ENCODE results near the gene RXRA.

RXRA gene

DNA sequence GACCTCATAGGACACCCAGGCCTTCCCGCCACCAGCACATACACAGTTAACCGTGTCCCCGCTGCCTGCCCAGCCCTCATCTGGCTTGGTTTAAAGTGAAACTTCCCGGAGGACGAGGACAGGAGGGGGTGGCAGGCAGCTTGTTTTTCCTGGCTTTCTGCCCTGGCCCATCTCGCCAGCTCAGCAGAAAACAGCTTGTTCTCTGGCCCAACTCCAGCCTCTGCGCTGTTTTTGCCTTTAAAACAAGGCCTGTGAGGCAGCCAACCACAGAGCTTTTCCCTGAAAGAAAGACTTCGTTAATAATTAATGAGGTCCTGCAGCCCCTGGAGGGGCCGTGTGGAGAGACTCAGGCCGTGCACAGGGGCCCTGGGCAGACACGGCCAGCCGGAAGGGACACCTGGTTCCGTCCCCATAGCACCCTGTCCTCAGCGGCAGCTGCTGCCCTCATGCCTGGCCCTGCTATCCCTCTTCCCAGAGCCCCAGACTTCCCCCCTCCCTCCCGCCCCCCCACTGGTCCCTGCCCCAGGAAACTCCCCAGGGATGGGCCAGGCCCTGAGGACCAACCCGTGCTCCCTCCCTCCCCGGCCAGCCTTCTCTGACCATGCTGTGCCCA is 108.7 kb downstream of the RXRA start:
- DNase-seq (ENCODE audit: low read depth) = no peak

DNA sequence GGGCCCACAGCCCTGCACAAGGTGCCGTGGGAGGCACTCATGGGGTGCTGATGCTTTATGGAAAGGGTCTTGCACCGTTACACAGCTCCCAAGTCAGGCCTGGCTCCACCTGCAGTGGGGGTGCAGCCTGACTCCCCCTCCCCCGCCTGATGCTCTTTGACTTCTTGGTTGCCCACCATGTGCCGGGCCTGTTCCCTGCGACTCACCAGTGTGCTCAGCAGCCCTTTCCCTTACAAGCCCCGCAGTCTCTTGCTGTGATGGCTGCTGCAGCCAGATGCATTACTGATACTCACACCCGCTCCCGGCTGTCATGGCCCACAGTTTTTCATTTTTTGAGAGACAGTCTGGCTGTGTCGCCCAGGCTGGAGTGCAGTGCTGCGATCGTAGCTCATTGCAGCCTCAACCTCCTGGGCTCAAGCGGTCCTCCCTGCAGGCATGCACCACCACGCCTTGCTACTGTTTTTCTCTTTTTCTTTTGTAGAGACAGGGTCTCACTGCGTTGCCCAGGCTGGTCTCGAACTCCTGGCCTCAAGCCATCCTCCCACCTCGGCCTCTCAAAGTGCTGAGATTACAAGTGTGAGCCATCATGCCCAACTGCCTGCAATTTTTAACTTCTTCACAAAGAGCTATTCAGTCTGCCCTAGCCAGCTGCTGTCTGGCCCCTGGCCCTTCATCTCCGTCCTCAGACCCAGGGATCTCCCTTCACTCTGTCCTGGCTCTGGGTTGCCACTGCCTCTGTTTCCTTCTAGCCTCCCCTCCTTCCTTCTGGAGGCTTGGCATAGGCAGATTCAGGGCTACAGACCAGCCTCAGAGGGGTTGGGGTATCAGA is 109.5 kb downstream of the RXRA start:
- DNase-seq (ENCODE audit: low read depth) = no peak

DNA sequence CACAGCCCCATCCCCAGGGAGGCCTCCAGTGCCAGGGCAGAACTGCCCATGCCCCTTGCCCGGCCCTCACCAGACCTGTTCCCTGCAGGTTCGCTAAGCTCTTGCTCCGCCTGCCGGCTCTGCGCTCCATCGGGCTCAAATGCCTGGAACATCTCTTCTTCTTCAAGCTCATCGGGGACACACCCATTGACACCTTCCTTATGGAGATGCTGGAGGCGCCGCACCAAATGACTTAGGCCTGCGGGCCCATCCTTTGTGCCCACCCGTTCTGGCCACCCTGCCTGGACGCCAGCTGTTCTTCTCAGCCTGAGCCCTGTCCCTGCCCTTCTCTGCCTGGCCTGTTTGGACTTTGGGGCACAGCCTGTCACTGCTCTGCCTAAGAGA is 110.1 kb downstream of the RXRA start:
- DNase-seq (ENCODE audit: low read depth) = no peak

DNA sequence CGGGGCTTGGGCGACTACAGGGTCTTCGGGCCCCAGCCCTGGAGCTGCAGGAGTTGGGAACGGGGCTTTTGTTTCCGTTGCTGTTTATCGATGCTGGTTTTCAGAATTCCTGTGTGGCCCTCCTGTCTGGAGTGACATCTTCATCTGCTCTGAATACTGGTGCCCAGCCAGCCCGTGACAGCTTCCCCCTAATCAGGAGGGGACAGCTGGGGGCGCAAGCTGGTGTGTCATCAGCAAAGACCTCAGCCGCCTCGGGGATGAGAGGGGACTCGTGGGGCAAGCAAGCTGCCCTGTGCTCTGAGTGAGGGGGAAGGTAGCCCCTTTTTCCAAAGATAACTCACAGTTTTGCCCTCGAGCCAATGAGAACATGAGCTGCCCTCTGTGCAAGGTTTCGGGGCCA is 110.7 kb downstream of the RXRA start:
- no peak for DNase-seq (ENCODE audit: low read depth)

DNA sequence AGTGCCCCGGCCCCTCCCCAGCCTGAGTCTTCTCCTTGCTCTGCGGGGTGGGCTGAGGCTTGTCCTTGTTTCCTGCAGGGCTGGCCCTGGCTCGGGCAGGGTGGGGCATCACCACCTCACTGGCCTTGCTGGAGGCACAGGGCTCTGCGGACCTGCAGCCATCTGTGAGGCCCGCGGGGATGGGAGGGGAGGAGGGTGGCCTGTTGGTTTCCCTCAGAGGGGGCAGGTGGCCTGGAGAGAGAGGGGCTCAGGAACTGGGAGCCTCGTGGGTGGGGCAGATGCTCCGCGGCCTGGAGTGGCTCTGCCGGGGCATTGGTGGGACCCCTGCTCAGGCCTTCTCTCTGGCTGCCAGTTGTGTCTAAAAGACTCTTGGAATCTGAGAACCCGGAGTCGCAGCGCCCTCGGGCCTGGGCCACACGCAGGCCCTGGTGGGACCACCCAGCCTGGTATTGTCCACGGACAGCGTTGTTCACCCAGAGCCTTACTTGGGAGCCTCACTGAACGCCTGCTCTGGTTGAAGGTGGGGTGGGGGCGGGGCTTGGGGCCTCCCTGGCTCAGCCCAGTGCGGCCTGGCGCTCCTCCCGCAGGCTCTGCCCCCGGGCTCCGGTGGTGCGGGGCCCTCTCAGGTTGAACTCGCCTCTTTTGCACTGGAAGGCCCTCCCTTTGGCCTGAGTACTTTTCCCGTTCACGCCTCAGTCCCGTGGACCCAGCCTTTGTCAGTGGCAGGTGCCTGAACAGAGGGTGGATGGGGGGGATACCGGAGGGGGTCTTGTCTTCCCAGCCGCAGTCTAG is 111.3 kb downstream of the RXRA start:
- no peak for DNase-seq (ENCODE audit: low read depth)

DNA sequence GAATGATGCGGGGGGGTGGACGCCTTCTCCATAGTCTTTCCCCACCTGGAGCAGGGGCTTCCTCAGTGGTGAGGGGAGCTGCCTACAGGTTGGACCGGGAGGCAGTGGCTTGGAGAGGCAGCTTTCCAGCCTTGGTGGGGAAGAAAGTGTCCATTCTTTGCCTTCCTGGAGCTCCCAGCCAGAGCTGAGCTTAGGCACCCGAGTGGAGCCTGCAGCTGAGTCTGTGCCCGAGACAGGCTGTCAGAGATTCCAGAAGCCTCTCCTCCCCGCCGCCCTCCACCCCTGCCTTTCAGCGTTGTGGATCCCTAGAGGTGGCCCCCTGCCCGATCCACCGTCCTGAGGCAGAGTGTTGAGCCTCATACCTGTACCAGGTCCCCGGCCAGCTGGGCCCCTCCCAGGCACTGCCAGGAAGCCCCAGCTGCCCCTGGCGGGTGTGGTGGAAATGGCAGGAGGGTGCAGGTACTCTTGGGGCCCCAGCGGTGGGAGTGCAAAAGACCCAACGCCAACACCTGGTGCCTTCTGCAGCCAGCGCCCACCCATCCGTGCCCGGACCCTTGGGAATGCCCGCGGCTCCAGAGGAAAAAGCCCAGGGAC is 112.0 kb downstream of the RXRA start:
- no peak for DNase-seq (ENCODE audit: low read depth)

DNA sequence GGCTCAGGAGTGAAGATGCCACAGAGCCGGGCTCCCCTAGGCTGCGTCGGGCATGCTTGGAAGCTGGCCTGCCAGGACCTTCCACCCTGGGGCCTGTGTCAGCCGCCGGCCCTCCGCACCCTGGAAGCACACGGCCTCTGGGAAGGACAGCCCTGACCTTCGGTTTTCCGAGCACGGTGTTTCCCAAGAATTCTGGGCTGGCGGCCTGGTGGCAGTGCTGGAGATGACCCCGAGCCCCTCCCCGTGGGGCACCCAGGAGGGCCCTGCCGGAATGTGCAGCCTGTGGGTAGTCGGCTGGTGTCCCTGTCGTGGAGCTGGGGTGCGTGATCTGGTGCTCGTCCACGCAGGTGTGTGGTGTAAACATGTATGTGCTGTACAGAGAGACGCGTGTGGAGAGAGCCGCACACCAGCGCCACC is 113.1 kb downstream of the RXRA start:
- no peak for DNase-seq (ENCODE audit: low read depth)

DNA sequence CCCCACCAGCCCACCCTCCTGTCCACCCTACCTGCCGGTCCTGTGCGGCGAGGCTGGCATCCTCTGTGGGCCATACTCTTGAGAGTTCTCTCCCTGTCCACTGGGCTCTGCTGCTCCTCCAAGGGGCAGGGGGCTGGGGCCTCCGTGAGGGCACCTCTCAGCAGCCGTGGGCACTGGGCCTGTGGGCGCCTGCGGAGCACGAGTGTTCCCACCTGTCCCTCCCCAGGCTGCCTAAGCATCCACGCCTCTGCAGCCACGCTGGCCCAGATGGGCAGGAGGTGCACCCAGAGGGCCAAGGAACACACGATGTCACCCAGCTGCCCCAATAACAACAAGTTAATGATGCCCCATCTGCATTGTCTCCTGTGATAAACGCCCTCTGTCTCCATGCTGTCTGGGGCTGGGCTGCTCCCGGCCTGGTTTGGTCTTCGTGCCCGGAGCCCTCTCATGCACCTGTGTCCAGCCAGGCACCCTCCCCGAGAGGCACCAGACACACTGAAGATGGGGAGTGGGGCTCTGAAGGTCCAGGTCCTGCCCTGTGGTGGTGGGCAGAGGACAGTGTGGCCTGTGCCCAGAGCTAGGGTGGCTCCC is 114.5 kb downstream of the RXRA start:
- DNase-seq (ENCODE audit: low read depth) = no peak

DNA sequence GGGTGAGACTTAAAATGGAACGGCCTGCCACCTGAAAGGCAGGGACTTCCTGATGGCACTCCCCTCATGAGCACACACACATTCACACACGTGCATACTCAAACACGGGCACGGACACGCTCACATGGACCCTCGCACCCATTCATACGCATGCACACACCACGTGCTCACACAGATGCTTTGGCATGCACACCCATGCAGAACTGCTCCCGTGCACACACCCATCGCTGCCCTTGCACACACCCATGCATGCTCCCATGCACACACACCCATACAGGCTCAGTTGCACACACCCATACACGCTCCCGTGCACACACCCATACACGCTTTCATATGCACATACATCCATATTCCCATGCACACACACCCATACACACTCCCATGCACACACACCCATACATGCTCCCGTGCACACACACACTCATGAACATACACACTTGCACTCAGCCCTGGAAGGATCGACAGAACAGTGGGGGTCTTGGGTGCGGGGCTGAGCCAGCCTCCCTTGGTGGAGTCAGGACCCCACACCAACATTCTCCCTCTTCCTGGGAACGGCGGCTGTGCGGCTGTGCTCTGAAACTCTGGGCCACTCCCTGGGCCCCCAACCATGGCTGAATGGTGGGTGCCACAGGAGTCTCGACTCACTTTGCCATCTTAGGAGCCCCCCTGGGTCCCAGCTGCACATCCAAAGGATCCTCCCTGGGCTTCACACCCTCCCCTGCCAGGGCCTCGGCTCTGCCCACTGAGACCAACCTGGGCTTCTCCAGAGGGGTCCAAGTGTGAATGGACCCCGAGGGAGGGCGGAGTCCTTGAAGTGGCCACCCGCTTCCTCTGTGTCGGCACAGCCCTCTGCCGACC is 115.2 kb downstream of the RXRA start:
- no peak for DNase-seq (ENCODE audit: low read depth)

DNA sequence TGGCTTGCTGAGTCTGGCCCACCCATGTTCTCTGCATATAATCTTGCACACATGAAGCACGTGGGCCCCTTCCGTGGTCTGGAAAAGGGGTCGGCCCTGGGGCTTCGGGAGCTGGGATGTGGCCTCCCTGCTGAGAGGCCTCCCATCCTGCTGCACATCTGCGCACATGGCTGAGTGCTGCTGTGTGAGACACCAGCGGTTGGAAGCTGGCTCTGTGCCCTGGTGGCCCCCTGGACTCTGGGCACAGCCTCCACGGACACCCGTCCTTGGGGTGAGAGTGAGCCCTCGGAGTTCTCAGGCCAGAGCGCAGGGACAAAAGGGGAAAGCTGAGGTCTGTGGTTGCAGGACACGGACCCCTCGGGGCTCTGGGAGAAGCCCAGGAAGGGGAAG is 115.8 kb downstream of the RXRA start:
- no peak for DNase-seq (ENCODE audit: low read depth)

DNA sequence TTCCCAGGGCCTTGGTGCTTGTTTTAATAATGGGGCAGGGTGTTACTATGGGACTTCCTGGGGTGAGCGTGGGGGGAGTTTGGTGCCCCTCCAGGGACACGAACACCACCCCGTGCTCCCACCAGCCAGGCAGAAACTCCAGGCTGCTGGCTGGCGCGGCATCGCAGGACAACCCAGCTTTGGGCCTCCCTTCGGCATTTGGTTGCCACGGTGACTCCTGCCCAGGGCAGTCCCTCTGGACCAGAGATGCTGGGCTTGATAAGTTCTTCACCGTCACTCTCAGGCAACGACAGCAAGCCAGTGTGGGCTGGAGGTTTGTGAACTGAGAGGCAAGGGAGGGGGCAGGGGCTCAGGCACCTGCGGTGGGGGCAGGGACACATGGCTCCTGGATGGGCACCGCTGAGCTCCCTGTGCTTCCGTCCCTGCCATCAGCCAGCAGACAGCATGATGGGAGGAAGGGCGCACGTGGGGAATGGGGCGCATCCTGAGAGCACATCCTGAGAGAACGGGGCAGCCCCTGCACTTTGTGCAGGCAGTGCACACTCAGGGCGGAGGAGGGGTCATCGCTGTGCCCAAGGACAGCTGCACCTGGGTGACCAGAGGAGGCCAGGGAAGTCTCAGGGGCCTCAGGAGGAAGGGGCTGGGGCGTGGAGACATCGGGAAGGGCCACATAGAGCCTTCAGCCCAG is 116.4 kb downstream of the RXRA start:
- DNase-seq (ENCODE audit: low read depth) = no peak

DNA sequence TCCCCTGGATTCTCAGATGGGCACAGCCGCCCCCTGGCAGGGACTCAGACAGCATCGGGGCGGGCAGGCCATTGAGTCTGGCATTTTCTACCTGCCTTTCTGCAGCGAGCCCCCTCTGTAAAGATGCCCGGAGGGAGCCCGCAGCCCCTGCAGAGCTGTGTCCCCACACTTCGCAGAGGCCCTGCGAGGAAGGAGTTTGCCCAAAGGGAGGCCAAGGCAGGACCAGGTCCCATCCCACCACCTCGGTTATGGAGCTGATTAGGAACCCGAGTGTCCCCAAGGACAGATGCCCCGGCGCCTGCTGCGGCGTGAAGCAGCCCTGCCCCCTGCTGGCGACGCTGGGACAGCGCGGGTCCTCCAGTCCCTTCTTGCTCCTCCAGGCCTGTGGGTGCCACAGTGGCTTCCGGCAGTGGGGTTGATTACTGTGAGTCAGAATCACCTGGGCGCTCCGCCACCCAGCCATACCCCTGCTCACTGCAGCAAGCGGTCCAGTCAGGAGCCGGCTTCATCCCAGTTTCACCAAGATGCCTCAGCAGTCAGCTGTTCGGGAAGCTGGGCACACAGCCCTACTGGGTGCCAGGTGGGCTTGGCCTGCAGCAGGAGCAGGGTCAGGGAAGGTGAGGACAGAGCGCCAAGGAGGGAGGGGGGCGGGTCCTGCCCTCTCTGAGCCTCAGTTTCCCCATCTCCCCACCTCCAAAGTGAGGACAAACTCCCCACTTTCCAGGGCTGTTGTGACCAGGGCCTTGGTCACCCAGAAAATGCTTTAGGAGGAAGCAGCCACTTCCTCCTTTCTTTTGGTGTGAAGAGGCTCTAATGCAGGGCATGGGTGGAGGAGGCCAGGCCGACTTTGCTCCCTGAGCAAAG is 117.2 kb downstream of the RXRA start:
- DNase-seq (ENCODE audit: low read depth) = peak; percentile 83

DNA sequence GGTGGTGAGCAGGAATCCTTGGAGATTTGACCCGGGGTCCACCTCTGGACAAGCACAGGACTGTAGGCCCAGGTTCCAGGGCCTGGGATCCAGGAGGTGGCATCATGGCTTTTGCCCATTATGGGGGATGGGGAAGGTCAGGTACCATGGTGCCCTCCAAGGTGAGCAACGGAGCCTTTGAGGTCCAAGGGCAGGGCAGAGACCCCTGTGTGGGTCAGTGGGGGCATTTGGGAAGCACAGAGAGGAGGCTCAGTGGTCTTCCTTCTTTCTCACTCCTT is 117.7 kb downstream of the RXRA start:
- no peak for DNase-seq (ENCODE audit: low read depth)

DNA sequence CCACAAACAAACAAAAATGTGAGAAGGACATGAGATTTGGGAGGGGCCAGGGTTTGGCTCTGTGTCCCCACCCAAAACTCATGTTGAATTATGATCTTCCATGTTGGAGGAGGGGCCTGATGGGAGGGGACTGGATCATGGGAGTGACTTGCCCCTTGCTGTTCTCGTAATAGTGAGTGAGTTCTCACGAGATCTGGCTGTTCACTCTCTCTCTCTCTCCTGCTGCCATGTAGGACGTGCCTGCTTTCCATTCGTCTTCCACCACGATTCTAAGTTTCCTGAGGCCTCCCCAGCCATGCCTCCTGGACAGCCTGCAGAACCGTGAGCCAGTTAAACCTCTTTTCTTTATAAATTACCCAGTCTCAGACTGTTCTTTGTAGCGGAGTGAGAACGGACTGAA is 118.7 kb downstream of the RXRA start:
- no peak for DNase-seq (ENCODE audit: low read depth)

DNA sequence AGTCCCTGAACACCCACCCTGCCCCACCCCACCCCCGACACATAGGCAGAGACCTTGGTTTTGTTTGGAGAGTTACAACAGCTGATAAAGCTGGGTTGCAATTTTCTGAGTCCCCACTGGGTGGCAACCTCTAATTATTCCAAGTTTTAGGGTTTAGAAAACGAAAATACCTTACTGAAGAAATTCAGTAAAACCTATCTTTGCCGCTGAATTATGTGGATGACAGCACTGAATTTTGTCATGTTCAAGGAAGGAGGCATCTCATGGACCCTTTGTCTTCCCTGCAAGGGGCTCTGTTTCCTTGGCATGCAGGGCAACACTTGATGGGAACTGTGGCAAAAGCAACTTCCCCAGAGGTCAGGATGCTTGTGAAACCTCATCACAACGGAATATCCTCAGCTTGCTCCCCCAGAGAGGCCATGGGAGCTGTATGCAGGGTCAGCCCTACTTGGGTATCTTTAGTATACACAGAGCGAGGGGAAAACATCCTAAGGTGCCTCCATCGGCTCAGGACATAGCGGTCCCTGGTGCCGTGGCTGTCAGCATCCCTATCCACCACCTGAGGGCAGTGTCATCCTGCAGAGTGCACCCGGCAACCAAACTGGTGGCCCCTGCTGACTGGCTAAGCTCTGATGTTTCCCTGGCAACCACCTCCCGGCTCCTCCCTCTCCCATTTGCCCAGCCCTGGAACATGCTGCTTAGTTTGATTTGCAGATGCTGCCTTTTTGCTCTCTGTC is 123.1 kb downstream of the RXRA start:
- peak; percentile 74 for DNase-seq (ENCODE audit: low read depth)

DNA sequence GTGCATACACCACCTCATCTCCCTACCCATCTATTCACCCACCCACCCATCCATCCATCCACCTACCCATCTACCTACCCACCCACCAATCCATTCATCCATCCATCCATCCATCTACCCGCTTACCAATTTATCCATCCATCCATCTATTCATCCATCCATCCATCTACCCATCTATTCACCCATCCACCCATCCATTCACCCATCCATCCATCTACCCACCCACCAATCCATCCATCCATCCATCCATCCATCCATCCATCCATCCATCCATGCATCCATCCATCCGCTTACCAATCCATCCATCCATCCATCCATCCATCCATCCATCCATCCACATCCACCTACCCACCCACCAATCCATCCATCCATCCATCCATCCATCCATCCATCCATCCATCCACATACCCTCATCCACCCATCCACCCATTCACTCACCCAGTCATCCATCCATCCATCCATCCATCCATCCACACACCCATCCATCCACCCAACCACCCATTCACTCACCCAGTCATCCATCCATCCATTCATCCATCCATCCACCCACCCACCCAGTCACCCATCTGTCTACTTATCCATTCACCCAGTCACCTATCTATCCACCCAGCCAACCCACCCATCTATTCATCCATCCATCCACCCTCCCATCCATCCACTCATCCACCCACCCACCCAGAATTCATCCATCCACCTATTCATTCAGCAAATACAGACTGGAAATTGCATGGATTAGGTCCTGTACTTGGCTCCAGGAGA is 125.6 kb downstream of the RXRA start:
- DNase-seq (ENCODE audit: low read depth) = no peak

DNA sequence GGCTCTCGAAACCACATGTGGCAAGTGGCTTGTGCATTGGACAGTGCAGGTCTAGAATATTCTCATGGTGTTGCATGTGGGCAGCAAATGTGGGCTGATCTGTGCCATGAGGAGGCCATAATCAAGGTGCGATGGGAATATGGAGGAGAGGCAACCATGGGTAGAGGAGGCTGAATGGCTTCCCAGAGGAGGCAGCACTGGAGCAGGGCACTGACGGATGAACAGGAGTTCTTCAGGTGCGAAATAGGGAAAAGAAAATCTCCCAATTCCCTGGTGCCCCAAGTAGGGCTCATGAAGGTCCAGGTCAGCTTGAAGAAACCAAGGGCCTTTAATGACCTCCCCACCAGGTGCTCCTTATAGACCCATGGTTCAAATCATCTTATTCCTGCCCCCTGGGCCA is 126.5 kb downstream of the RXRA start:
- DNase-seq (ENCODE audit: low read depth) = no peak

DNA sequence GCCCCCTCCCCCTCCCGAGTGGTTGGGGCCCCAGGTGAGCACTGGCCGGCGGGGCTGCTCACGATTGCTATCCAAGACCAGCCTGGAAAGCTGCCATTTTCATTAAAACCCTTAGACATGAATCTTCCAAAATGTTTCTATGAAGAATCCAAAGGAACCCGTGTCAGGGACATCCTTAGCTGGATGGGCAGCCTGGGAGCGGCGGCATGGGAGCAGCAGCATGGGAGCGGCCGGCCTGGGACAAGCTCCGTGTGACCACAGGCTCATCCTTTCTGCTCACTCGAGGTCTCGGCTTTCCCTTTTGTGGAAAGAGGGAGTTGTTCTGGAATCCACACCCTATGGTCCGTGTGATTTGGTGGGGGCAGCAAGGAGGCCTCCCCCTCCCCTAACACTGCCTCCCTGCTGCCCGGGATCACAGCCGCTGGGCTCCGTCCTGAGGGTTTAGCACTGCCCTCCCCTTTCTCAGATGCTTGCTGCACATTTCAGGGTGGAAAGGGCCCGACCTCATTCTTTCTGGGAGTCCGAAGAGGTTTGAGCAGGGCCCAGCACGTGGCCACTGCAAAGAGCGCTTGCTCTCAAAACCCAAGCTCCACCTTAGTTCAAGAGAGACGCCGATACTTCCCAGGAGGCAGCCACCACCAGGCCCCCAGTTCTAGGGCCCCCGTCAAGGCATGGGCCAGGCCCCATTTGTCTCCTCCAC is 127.7 kb downstream of the RXRA start:
- no peak for DNase-seq (ENCODE audit: low read depth)
